H9 (cell line): Measurements from ENCODE around the gene ACR. TPM values are rescaled to one million over a fixed set of nuclear protein-coding genes. Genes with fewer than 3 reads are reported as not detected.

ENCODE experiments used
- DNase-seq: peaks from one replicate; pipeline ENCODE4 v3.0.0-alpha.2; 2017
- H2AFZ ChIP-seq: one replicate; pipeline ENCODE4 v1.6.1; 2013; ENCODE audit warnings: mild to moderate bottlenecking, low read length, control low read depth, moderate library complexity
- H2AK5ac ChIP-seq: 2 replicates; pipeline ENCODE4 v1.6.1; 2013; ENCODE audit warnings: low read length, control low read depth, mixed read lengths; ENCODE audit not compliant: insufficient read length
- H2BK120ac ChIP-seq: one replicate; pipeline ENCODE4 v1.6.1; 2013; ENCODE audit warnings: low read depth, mild to moderate bottlenecking, low read length, control low read depth, inconsistent platforms; ENCODE audit not compliant: poor library complexity, severe bottlenecking
- H2BK12ac ChIP-seq: 2 replicates; pipeline ENCODE4 v1.6.1; 2013; ENCODE audit warnings: low read length, control low read depth, mixed read lengths, low read depth; ENCODE audit not compliant: insufficient read length
- H2BK15ac ChIP-seq: 2 replicates; pipeline ENCODE4 v1.6.1; 2013; ENCODE audit warnings: low read depth, low read length, control low read depth
- H2BK20ac ChIP-seq: one replicate; pipeline ENCODE4 v1.6.1; 2013; ENCODE audit warnings: low read depth, mild to moderate bottlenecking, low read length, control low read depth, inconsistent platforms; ENCODE audit not compliant: poor library complexity, severe bottlenecking
- H2BK5ac ChIP-seq: 2 replicates; pipeline ENCODE4 v1.6.1; 2013; ENCODE audit warnings: low read length, control low read depth, mixed read lengths; ENCODE audit not compliant: insufficient read length
- H3K14ac ChIP-seq: 2 replicates; pipeline ENCODE4 v1.6.1; 2013; ENCODE audit warnings: low read length, control low read depth; ENCODE audit not compliant: insufficient read depth
- H3K18ac ChIP-seq: 2 replicates; pipeline ENCODE4 v1.6.1; 2013; ENCODE audit warnings: low read depth, mild to moderate bottlenecking, mixed read lengths, low read length, control low read depth; ENCODE audit not compliant: insufficient read length
- H3K23ac ChIP-seq: 2 replicates; pipeline ENCODE4 v1.6.1; 2013; ENCODE audit warnings: low read length, control low read depth, mixed read lengths, low read depth; ENCODE audit not compliant: insufficient read length
- H3K23me2 ChIP-seq: 2 replicates; pipeline ENCODE4 v1.6.1; 2013; ENCODE audit warnings: low read depth, mild to moderate bottlenecking, mixed read lengths, low read length, control low read depth; ENCODE audit not compliant: insufficient read length, poor library complexity, severe bottlenecking
- H3K27ac ChIP-seq: 2 replicates; pipeline ENCODE4 v1.5.1; 2013; ENCODE audit warnings: low read length, control low read depth, mixed read lengths, low read depth; ENCODE audit not compliant: insufficient read length
- H3K27me3 ChIP-seq: 2 replicates; pipeline ENCODE4 v1.6.1; 2013; ENCODE audit warnings: low read length, control low read depth, inconsistent platforms; ENCODE audit not compliant: insufficient read depth
- H3K4ac ChIP-seq: 2 replicates; pipeline ENCODE4 v1.6.1; 2013; ENCODE audit warnings: low read depth, mild to moderate bottlenecking, control low read depth, inconsistent platforms, low read length, moderate library complexity
- H3K4me1 ChIP-seq: 2 replicates; pipeline ENCODE4 v1.6.1; 2013; ENCODE audit warnings: low read length, control low read depth, inconsistent platforms; ENCODE audit not compliant: insufficient read depth
- H3K4me2 ChIP-seq: 2 replicates; pipeline ENCODE4 v1.6.1; 2013; ENCODE audit warnings: low read length, control low read depth, mixed read lengths; ENCODE audit not compliant: insufficient read length, insufficient read depth
- H3K56ac ChIP-seq: 2 replicates; pipeline ENCODE4 v1.6.1; 2013; ENCODE audit warnings: low read depth, mild to moderate bottlenecking, mixed read lengths, low read length, control low read depth; ENCODE audit not compliant: insufficient read length
- H3K79me1 ChIP-seq: 2 replicates; pipeline ENCODE4 v1.6.1; 2013; ENCODE audit warnings: low read depth, mild to moderate bottlenecking, moderate library complexity, low read length, control low read depth, inconsistent platforms; ENCODE audit not compliant: insufficient read depth, poor library complexity, severe bottlenecking
- H3K79me2 ChIP-seq: 2 replicates; pipeline ENCODE4 v1.6.1; 2013; ENCODE audit warnings: low read length, control low read depth, inconsistent platforms; ENCODE audit not compliant: insufficient read depth
- H3K9ac ChIP-seq: 2 replicates; pipeline ENCODE4 v1.6.1; 2013; ENCODE audit warnings: low read length, control low read depth, mixed read lengths; ENCODE audit not compliant: insufficient read length; ENCODE audit errors: extremely low read depth
- H3K9me3 ChIP-seq: one replicate; pipeline ENCODE4 v1.6.1; 2013; ENCODE audit warnings: low read depth, low read length, inconsistent platforms; ENCODE audit not compliant: control insufficient read depth
- H3T11ph ChIP-seq: one replicate; pipeline ENCODE4 v1.6.1; 2013; ENCODE audit warnings: mild to moderate bottlenecking, low read length, control low read depth, inconsistent platforms
- H4K20me1 ChIP-seq: one replicate; pipeline ENCODE4 v1.6.1; 2013; ENCODE audit not compliant: control insufficient read depth, insufficient read length, insufficient read depth
- H4K5ac ChIP-seq: 2 replicates; pipeline ENCODE4 v1.6.1; 2013; ENCODE audit warnings: low read depth, mild to moderate bottlenecking, mixed read lengths, low read length, control low read depth; ENCODE audit not compliant: insufficient read length
- H4K8ac ChIP-seq: replicated peaks from 2 replicates; pipeline ENCODE4 v1.6.1; 2013; ENCODE audit warnings: low read length, control low read depth, mixed read lengths, low read depth; ENCODE audit not compliant: insufficient read length
- H4K91ac ChIP-seq: 2 replicates; pipeline ENCODE4 v1.6.1; 2013; ENCODE audit warnings: low read depth, mild to moderate bottlenecking, moderate library complexity, mixed read lengths, low read length, control low read depth; ENCODE audit not compliant: insufficient read length
- H3K27ac Mint-ChIP-seq, 3 experiments: 2 replicates in 2 of 3; 3 replicates in 1 of 3; pipeline ENCODE4 v1.8.0; 2020 to 2021; ENCODE audit warnings: mixed read lengths in 3 of 3, mild to moderate bottlenecking in 1 of 3, moderate library complexity in 1 of 3
- H3K27me3 Mint-ChIP-seq: 2 replicates; pipeline ENCODE4 v1.8.0; 2021; ENCODE audit warnings: low read depth, mild to moderate bottlenecking, moderate library complexity, mixed read lengths
- H3K36me3 Mint-ChIP-seq, 3 experiments: 2 replicates in 2 of 3; 3 replicates in 1 of 3; pipeline ENCODE4 v1.8.0; 2020 to 2021; ENCODE audit warnings: low read depth in 3 of 3, mixed read lengths in 3 of 3; ENCODE audit not compliant: insufficient read depth in 1 of 3
- H3K4me1 Mint-ChIP-seq, 2 experiments: 2 replicates each; pipeline ENCODE4 v1.8.0; 2020; ENCODE audit warnings: mixed read lengths in 2 of 2
- H3K4me3 Mint-ChIP-seq, 2 experiments: 2 replicates in 1 of 2; 3 replicates in 1 of 2; pipeline ENCODE4 v1.8.0; 2020 to 2021; ENCODE audit warnings: mild to moderate bottlenecking in 2 of 2, mixed read lengths in 2 of 2, moderate library complexity in 1 of 2
- H3K9me3 Mint-ChIP-seq, 2 experiments: 2 replicates in 1 of 2; 3 replicates in 1 of 2; pipeline ENCODE4 v1.8.0; 2020; ENCODE audit warnings: mild to moderate bottlenecking in 2 of 2, mixed read lengths in 2 of 2, moderate library complexity in 1 of 2
- WGBS: extraction: QIAGEN DNeasy Blood & Tissue Kit; methylation state at CpG from one replicate; pipeline ENCODE4 v1.1.7; 2013; ENCODE audit warnings: missing lambda C conversion rate, low lambda C conversion rate, mixed read lengths; ENCODE audit not compliant: insufficient read length; ENCODE audit errors: extremely low coverage; 5-methylcytosine and 5-hydroxymethylcytosine counted together
- total RNA-seq: library from RNA; stranded (reverse); gene quantifications from 2 replicates; pipeline ENCODE4 v1.2.1, GENCODE V29; 2021
- TF ChIP-seq, protein P1 (sequence below): fragments of 200-600 bp; sonication (generic); conservative IDR thresholded peaks from 3 replicates; pipeline ENCODE4 v1.8.0; 2021; ENCODE audit warnings: antibody characterized with exemption, mild to moderate bottlenecking

ACR gene
- total RNA-seq, 1 experiment from 2014 or later = 0.35 TPM

DNA sequence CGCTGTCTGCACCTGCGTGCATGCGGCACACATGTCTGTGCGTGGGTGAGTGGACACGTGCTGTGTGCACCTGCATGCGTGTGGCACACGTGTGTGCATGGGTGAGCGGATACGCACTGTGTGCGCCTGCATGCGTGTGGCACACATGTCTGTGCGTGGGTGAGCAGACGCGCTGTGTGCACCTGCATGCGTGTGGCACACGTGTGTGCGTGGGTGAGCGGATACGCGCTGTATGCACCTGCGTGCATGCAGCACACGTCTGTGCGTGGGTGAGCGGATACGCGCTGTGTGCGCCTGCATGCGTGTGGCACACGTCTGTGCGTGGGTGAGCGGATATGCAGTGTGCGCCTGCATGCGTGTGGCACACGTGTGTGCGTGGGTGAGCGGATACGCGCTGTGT, 27.1 kb upstream of the ACR start:
- Histone ChIP-seq H3K79me2 (no peaks in the 10 kb centered on the region), H3K56ac (no peak overlapping the region), H3K9me3 (no peaks in the 10 kb centered on the region), H4K91ac (no peak overlapping the region), H4K20me1 (no peaks in the 10 kb centered on the region), H3K79me1 (no peaks in the 10 kb centered on the region), H2BK120ac (no peak overlapping the region), H3K9ac (no peak overlapping the region), H3K4me2 (no peak overlapping the region), H2AFZ (no peak overlapping the region), H2BK12ac (no peak overlapping the region), H3K23me2 (no peaks in the 10 kb centered on the region), H3K27ac (no peak overlapping the region), H4K8ac (no peak overlapping the region), H2BK15ac (no peak overlapping the region), H2BK20ac (no peak overlapping the region), H2AK5ac (no peak overlapping the region), H3K23ac (no peak overlapping the region), H3K27me3 (no peaks in the 10 kb centered on the region), H4K5ac (no peak overlapping the region), H2BK5ac (no peak overlapping the region), H3K4ac (no peak overlapping the region), H3K18ac (no peak overlapping the region), H3K14ac (no peak overlapping the region), H3K4me1 (no peaks in the 10 kb centered on the region), H3T11ph (no peak overlapping the region)
- peaks cover 0 to 12% (median 0%) of the 10 kb centered on the region in 3 experiments; a peak in 3 of 7 replicates for H3K36me3 Mint-ChIP-seq
- H3K27ac Mint-ChIP-seq = no peak overlapping the region
- no peak for DNase-seq
- TF ChIP-seq, protein P1, sequence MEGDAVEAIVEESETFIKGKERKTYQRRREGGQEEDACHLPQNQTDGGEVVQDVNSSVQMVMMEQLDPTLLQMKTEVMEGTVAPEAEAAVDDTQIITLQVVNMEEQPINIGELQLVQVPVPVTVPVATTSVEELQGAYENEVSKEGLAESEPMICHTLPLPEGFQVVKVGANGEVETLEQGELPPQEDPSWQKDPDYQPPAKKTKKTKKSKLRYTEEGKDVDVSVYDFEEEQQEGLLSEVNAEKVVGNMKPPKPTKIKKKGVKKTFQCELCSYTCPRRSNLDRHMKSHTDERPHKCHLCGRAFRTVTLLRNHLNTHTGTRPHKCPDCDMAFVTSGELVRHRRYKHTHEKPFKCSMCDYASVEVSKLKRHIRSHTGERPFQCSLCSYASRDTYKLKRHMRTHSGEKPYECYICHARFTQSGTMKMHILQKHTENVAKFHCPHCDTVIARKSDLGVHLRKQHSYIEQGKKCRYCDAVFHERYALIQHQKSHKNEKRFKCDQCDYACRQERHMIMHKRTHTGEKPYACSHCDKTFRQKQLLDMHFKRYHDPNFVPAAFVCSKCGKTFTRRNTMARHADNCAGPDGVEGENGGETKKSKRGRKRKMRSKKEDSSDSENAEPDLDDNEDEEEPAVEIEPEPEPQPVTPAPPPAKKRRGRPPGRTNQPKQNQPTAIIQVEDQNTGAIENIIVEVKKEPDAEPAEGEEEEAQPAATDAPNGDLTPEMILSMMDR = no peak
- H3K4me3 Mint-ChIP-seq = 0 out of 5 replicates have a peak overlapping the region, but pooled peaks of 1 of the 2 experiments have one; percentile 3
- H3K9me3 Mint-ChIP-seq = no peaks in the 10 kb centered on the region
- no CpG with 5 or more reads among the region's 38 CpGs for WGBS
- H3K4me1 Mint-ChIP-seq = peaks cover 0 to 4% of the 10 kb centered on the region in 2 experiments; a peak in 1 of 4 replicates
- peaks cover 5% of the 10 kb centered on the region for H3K27me3 Mint-ChIP-seq
